SJCRH30 (cell line): ENCODE measurements around the gene SNAP47. TPM values are rescaled to one million over a fixed set of nuclear protein-coding genes. Genes with fewer than 3 reads are reported as not detected.
A peak's percentile ranks its signal among the peaks of the same experiment; 100 is the strongest.

Experiments
- DNase-seq, 2 experiments: peaks; one replicate each; pipeline ENCODE4 v3.0.0-alpha.2; 2015 to 2020
- H3K27ac ChIP-seq: fragments of 250-450 bp; sonication (Bioruptor Pico); 2 replicates; pipeline ENCODE4 v1.5.1; 2020; ENCODE audit warnings: mild to moderate bottlenecking, moderate library complexity
- H3K27me3 ChIP-seq: fragments of 250-450 bp; sonication (Bioruptor Pico); 2 replicates; pipeline ENCODE4 v1.5.1; 2020; ENCODE audit warnings: mild to moderate bottlenecking, moderate library complexity
- H3K36me3 ChIP-seq: fragments of 250-450 bp; sonication (Bioruptor Pico); 2 replicates; pipeline ENCODE4 v1.5.1; 2020; ENCODE audit warnings: mild to moderate bottlenecking, moderate library complexity
- H3K4me1 ChIP-seq: fragments of 250-450 bp; sonication (Bioruptor Pico); 2 replicates; pipeline ENCODE4 v1.5.1; 2020; ENCODE audit warnings: mild to moderate bottlenecking, moderate library complexity
- H3K4me3 ChIP-seq: fragments of 250-450 bp; sonication (Bioruptor Pico); 2 replicates; pipeline ENCODE4 v1.5.1; 2020; ENCODE audit warnings: mild to moderate bottlenecking, moderate library complexity
- H3K9me3 ChIP-seq: fragments of 250-450 bp; sonication (Bioruptor Pico); replicated peaks from 2 replicates; pipeline ENCODE4 v1.5.1; 2020; ENCODE audit warnings: mild to moderate bottlenecking, moderate library complexity
- total RNA-seq: library from RNA; depleted of rRNA; stranded (reverse); fragments of >200 nt; shearing (Covaris generic); gene quantifications from 2 replicates; pipeline ENCODE4 v1.2.3, GENCODE V29; 2014

The SNAP47 gene
- total RNA-seq, 1 experiment from 2014 or later: 40.0 TPM

- Histone ChIP-seq H3K9me3 (no peaks in the 10 kb centered on the region), H3K27me3 (no peaks in the 10 kb centered on the region), H3K4me1 (peaks cover 15% of the 10 kb centered on the region), H3K27ac (no peak overlapping the region), H3K36me3 (peaks cover 35% of the 10 kb centered on the region), H3K4me3 (no peak overlapping the region)
- peak; percentile 68 to 74 for DNase-seq
Observed at GRCh38 chr1:227766015-227766634, 30.9 kb downstream of the SNAP47 start.

- Histone ChIP-seq H3K9me3 (no peaks in the 10 kb centered on the region), H3K27me3 (no peaks in the 10 kb centered on the region), H3K4me1 (peaks cover 15% of the 10 kb centered on the region), H3K4me3 (no peak overlapping the region), H3K36me3 (peaks cover 30% of the 10 kb centered on the region), H3K27ac (no peak overlapping the region)
- no peak for DNase-seq
Observed at GRCh38 chr1:227766653-227767277, 31.5 kb downstream of the SNAP47 start.

- H3K36me3 ChIP-seq: peaks cover 25% of the 10 kb centered on the region
- no peak overlapping the region for H3K4me3 ChIP-seq
- H3K27me3 ChIP-seq: no peaks in the 10 kb centered on the region
- no peak for DNase-seq
- peaks cover 19% of the 10 kb centered on the region for H3K4me1 ChIP-seq
- no peaks in the 10 kb centered on the region for H3K9me3 ChIP-seq
- H3K27ac ChIP-seq: no peak overlapping the region
Observed at GRCh38 chr1:227767401-227768124, 32.3 kb downstream of the SNAP47 start.

GRCh38 chr1:227768125-227768439 lies 32.8 kb downstream of the SNAP47 start:
- Histone ChIP-seq H3K27me3 (no peaks in the 10 kb centered on the region), H3K4me3 (no peak overlapping the region), H3K27ac (no peak overlapping the region), H3K36me3 (peaks cover 25% of the 10 kb centered on the region), H3K4me1 (peaks cover 21% of the 10 kb centered on the region), H3K9me3 (no peaks in the 10 kb centered on the region)
- no peak for DNase-seq

GRCh38 chr1:227768640-227769039 lies 33.4 kb downstream of the SNAP47 start:
- Histone ChIP-seq H3K27ac (no peak overlapping the region), H3K27me3 (no peaks in the 10 kb centered on the region), H3K9me3 (no peaks in the 10 kb centered on the region), H3K4me1 (peaks cover 21% of the 10 kb centered on the region), H3K36me3 (peaks cover 25% of the 10 kb centered on the region), H3K4me3 (no peak overlapping the region)
- no peak for DNase-seq

- Histone ChIP-seq H3K27me3 (no peaks in the 10 kb centered on the region), H3K36me3 (peaks cover 25% of the 10 kb centered on the region), H3K4me1 (peaks cover 21% of the 10 kb centered on the region), H3K4me3 (no peak overlapping the region), H3K9me3 (no peaks in the 10 kb centered on the region), H3K27ac (no peak overlapping the region)
- DNase-seq: no peak
Observed at GRCh38 chr1:227769047-227769935, 34.1 kb downstream of the SNAP47 start.

- Histone ChIP-seq H3K4me1 (peaks cover 23% of the 10 kb centered on the region), H3K4me3 (no peak overlapping the region), H3K9me3 (no peaks in the 10 kb centered on the region), H3K36me3 (peaks cover 22% of the 10 kb centered on the region), H3K27ac (no peak overlapping the region), H3K27me3 (no peaks in the 10 kb centered on the region)
- no peak for DNase-seq
Observed at GRCh38 chr1:227769936-227770494, 34.8 kb downstream of the SNAP47 start.

- DNase-seq: no peak
Observed at GRCh38 chr1:227770812-227771211, 35.6 kb downstream of the SNAP47 start.

GRCh38 chr1:227771326-227771725 lies 36.1 kb downstream of the SNAP47 start:
- Histone ChIP-seq H3K27ac (no peak overlapping the region), H3K4me1 (peaks cover 27% of the 10 kb centered on the region), H3K4me3 (no peak overlapping the region), H3K9me3 (no peaks in the 10 kb centered on the region), H3K27me3 (no peaks in the 10 kb centered on the region), H3K36me3 (peaks cover 22% of the 10 kb centered on the region)
- DNase-seq: no peak

More at GRCh38 chr1:227770812-227771211, 35.6 kb downstream of the SNAP47 start:
- Histone ChIP-seq H3K27ac (no peak overlapping the region), H3K27me3 (no peaks in the 10 kb centered on the region), H3K36me3 (peaks cover 22% of the 10 kb centered on the region), H3K4me1 (peaks cover 28% of the 10 kb centered on the region), H3K9me3 (no peaks in the 10 kb centered on the region), H3K4me3 (no peak overlapping the region)

GRCh38 chr1:227771771-227772170 lies 36.5 kb downstream of the SNAP47 start:
- peaks cover 25% of the 10 kb centered on the region for H3K4me1 ChIP-seq
- peaks cover 22% of the 10 kb centered on the region for H3K36me3 ChIP-seq
- no peaks in the 10 kb centered on the region for H3K9me3 ChIP-seq
- no peak for DNase-seq
- no peaks in the 10 kb centered on the region for H3K27me3 ChIP-seq
- H3K4me3 ChIP-seq: no peak overlapping the region
- H3K27ac ChIP-seq: no peak overlapping the region

- Histone ChIP-seq H3K36me3 (peaks cover 11% of the 10 kb centered on the region), H3K27ac (no peak overlapping the region), H3K4me1 (peaks cover 33% of the 10 kb centered on the region), H3K4me3 (no peak overlapping the region), H3K27me3 (no peaks in the 10 kb centered on the region), H3K9me3 (no peaks in the 10 kb centered on the region)
- DNase-seq: no peak
Observed at GRCh38 chr1:227773558-227773957, 38.3 kb downstream of the SNAP47 start.

- DNase-seq: no peak
- no peak overlapping the region for H3K4me3 ChIP-seq
- H3K9me3 ChIP-seq: no peaks in the 10 kb centered on the region
- H3K27me3 ChIP-seq: no peaks in the 10 kb centered on the region
- no peak overlapping the region for H3K27ac ChIP-seq
- H3K36me3 ChIP-seq: peaks cover 8% of the 10 kb centered on the region
- H3K4me1 ChIP-seq: peaks cover 36% of the 10 kb centered on the region
Observed at GRCh38 chr1:227774051-227774731, 39.0 kb downstream of the SNAP47 start.

GRCh38 chr1:227774821-227775661 lies 39.8 kb downstream of the SNAP47 start:
- DNase-seq: no peak
- Histone ChIP-seq H3K27ac (peak overlapping the region; percentile 81), H3K27me3 (no peaks in the 10 kb centered on the region), H3K36me3 (peaks cover 6% of the 10 kb centered on the region), H3K4me3 (no peak overlapping the region), H3K4me1 (peaks cover 36% of the 10 kb centered on the region), H3K9me3 (no peaks in the 10 kb centered on the region)
